Measurements from ENCODE around the gene KMT2A. TPM values are rescaled to one million over a fixed set of nuclear protein-coding genes. Genes with fewer than 3 reads are reported as not detected.

KMT2A gene
- total and polyA plus RNA-seq, 2 experiments from 2014 or later: 34.3 to 72.2 TPM

DNA sequence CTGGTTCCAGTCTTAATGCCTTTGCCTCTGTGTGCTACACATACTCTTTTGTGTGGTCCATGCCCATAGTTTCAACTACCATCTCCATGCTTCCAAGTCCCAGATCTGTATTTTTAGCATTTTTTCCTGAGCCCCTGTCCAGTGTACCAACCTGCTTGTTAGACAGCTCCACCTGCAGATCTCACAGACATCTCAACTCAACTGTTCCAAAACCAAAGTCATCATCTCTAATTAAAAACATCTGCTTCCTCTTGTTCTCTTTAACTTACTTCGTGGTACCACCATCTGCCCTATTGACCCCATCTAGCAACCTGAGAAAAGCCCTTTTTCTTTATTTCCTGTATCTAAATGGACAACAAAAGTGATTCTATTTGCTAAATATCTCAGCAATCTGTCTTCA, 8.6 kb upstream of the KMT2A start:
- no peak overlapping the region for H3K4me2 ChIP-seq
- no peaks in the 10 kb centered on the region; the same call in 1 of the 2 replicates for H3K27me3 ChIP-seq (ENCODE audit: insufficient read depth)
- Mint-ChIP-seq H3K27ac (no peak overlapping the region), H3K4me1 (no peaks in the 10 kb centered on the region), H3K9me3 (no peaks in the 10 kb centered on the region; the same call in 2 of the 3 replicates), H3K36me3 (ENCODE audit: low read depth) (no peaks in the 10 kb centered on the region), H3K4me3 (no peak overlapping the region), H3K27me3 (ENCODE audit: insufficient read depth, low read depth, poor library complexity) (peaks cover 4% of the 10 kb centered on the region)
- no peak for DNase-seq (ENCODE audit: low spot score)
- no peaks in the 10 kb centered on the region for H3K79me2 ChIP-seq (replicated peaks; ENCODE audit: insufficient read depth)
- H3F3A ChIP-seq (replicated peaks; ENCODE audit: low read depth): no peaks in the 10 kb centered on the region
- no peaks in the 10 kb centered on the region for H3K4me1 ChIP-seq (ENCODE audit: insufficient read depth)
- H3K9me2 ChIP-seq (ENCODE audit: insufficient read depth): no peaks in the 10 kb centered on the region
- no peaks in the 10 kb centered on the region for H3K36me3 ChIP-seq (ENCODE audit: insufficient read depth)
- H3K4me3 ChIP-seq: no peak overlapping the region
- TF ChIP-seq, protein P1, sequence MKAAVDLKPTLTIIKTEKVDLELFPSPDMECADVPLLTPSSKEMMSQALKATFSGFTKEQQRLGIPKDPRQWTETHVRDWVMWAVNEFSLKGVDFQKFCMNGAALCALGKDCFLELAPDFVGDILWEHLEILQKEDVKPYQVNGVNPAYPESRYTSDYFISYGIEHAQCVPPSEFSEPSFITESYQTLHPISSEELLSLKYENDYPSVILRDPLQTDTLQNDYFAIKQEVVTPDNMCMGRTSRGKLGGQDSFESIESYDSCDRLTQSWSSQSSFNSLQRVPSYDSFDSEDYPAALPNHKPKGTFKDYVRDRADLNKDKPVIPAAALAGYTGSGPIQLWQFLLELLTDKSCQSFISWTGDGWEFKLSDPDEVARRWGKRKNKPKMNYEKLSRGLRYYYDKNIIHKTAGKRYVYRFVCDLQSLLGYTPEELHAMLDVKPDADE (IDR thresholded peaks at IDR 0.05): no peak
- TF ChIP-seq, protein P2, sequence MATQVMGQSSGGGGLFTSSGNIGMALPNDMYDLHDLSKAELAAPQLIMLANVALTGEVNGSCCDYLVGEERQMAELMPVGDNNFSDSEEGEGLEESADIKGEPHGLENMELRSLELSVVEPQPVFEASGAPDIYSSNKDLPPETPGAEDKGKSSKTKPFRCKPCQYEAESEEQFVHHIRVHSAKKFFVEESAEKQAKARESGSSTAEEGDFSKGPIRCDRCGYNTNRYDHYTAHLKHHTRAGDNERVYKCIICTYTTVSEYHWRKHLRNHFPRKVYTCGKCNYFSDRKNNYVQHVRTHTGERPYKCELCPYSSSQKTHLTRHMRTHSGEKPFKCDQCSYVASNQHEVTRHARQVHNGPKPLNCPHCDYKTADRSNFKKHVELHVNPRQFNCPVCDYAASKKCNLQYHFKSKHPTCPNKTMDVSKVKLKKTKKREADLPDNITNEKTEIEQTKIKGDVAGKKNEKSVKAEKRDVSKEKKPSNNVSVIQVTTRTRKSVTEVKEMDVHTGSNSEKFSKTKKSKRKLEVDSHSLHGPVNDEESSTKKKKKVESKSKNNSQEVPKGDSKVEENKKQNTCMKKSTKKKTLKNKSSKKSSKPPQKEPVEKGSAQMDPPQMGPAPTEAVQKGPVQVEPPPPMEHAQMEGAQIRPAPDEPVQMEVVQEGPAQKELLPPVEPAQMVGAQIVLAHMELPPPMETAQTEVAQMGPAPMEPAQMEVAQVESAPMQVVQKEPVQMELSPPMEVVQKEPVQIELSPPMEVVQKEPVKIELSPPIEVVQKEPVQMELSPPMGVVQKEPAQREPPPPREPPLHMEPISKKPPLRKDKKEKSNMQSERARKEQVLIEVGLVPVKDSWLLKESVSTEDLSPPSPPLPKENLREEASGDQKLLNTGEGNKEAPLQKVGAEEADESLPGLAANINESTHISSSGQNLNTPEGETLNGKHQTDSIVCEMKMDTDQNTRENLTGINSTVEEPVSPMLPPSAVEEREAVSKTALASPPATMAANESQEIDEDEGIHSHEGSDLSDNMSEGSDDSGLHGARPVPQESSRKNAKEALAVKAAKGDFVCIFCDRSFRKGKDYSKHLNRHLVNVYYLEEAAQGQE (IDR thresholded peaks at IDR 0.05; ENCODE audit: unreplicated experiment): no peak
- TF ChIP-seq CREB1 (CRISPR knock-in tag; IDR thresholded peaks at IDR 0.05; ENCODE audit: low read depth): no peak
- TF ChIP-seq EZH2 (IDR thresholded peaks at IDR 0.05; ENCODE audit: low read depth, unreplicated experiment): no peak
- no peak for TF ChIP-seq POLR2AphosphoS5 (IDR thresholded peaks at IDR 0.05; ENCODE audit: low read depth)
- TF ChIP-seq CTCF (conservative IDR thresholded peaks at IDR 0.05; ENCODE audit: low read depth in 2 of 2): no peak
- no peak for TF ChIP-seq EZH2phosphoT487 (IDR thresholded peaks at IDR 0.05; ENCODE audit: unreplicated experiment)
- no peak for TF ChIP-seq ZNF462 (CRISPR knock-in tag; IDR thresholded peaks at IDR 0.05)
- TF ChIP-seq ZNF331 (CRISPR knock-in tag; IDR thresholded peaks at IDR 0.05; ENCODE audit: low read depth): no peak
- no peak for TF ChIP-seq NANOG (IDR thresholded peaks at IDR 0.05; ENCODE audit: borderline replicate concordance)
- no peak for ATAC-seq
- no peak overlapping the region for H2AFZ ChIP-seq
- no peaks in the 10 kb centered on the region for H4K20me1 ChIP-seq (replicated peaks; ENCODE audit: insufficient read depth)
- no peak overlapping the region for H3K27ac ChIP-seq (ENCODE audit: low read depth)
